ENCODE data around the gene CFAP20DC. TPM values are rescaled to one million over a fixed set of nuclear protein-coding genes. Genes with fewer than 3 reads are reported as not detected.

The CFAP20DC gene
- total and polyA plus RNA-seq, 2 donors (not counting 1 experiment from before 2014, with no cell fraction given) = 1.9 to 3.8 TPM

GRCh38 chr3:58800032-58800431 lies 249.8 kb downstream of the CFAP20DC start:
- Histone ChIP-seq H3K79me2 (ENCODE audit: control insufficient read depth, insufficient read depth, low read length) (no peaks in the 10 kb centered on the region), H3K4me3 (replicated peaks in 1 of 4; ENCODE audit: control extremely low read depth in 1 of 4, insufficient read depth in 1 of 4, low read depth in 3 of 4, low read length in 4 of 4) (no peak overlapping the region), H3K4me2 (ENCODE audit: extremely low read depth, insufficient read depth, low read length) (no peak overlapping the region), H3K9me3 (ENCODE audit: control insufficient read depth, insufficient read depth, low read depth, low read length) (no peaks in the 10 kb centered on the region), H3K27ac (ENCODE audit: insufficient read depth, low read length) (no peak overlapping the region), H3K36me3 (ENCODE audit: control insufficient read depth, insufficient read depth, low read length) (no peaks in the 10 kb centered on the region), H3K27me3 (ENCODE audit: control insufficient read depth, insufficient read depth, low read length) (no peaks in the 10 kb centered on the region), H3K9ac (ENCODE audit: insufficient read depth, low read length) (no peak overlapping the region), H4K20me1 (ENCODE audit: control insufficient read depth, extremely low read depth, insufficient read depth, low read length) (no peaks in the 10 kb centered on the region), H3K4me1 (ENCODE audit: control insufficient read depth, extremely low read depth, insufficient read depth, low read length) (no peaks in the 10 kb centered on the region), H2AFZ (ENCODE audit: low read length) (no peak overlapping the region)
- no peak for TF ChIP-seq EZH2 (IDR thresholded peaks at IDR 0.05; ENCODE audit: low read length, missing control alignments)
- TF ChIP-seq CTCF (conservative IDR thresholded peaks at IDR 0.05 in 1 of 2, IDR thresholded peaks at IDR 0.05 in 1 of 2; ENCODE audit: low read depth in 1 of 2, low read length in 2 of 2) = no peak
- DNase-seq (ENCODE audit: low read depth in 2 of 2) = no peak

GRCh38 chr3:58799271-58799670 lies 250.6 kb downstream of the CFAP20DC start:
- Histone ChIP-seq H3K27me3 (ENCODE audit: control insufficient read depth, insufficient read depth, low read length) (no peaks in the 10 kb centered on the region), H3K9ac (ENCODE audit: insufficient read depth, low read length) (no peak overlapping the region), H3K4me2 (ENCODE audit: extremely low read depth, insufficient read depth, low read length) (no peak overlapping the region), H3K36me3 (ENCODE audit: control insufficient read depth, insufficient read depth, low read length) (no peaks in the 10 kb centered on the region), H3K79me2 (ENCODE audit: control insufficient read depth, insufficient read depth, low read length) (no peaks in the 10 kb centered on the region), H3K4me3 (replicated peaks in 1 of 4; ENCODE audit: control extremely low read depth in 1 of 4, insufficient read depth in 1 of 4, low read depth in 3 of 4, low read length in 4 of 4) (no peak overlapping the region), H2AFZ (ENCODE audit: low read length) (no peak overlapping the region), H4K20me1 (ENCODE audit: control insufficient read depth, extremely low read depth, insufficient read depth, low read length) (no peaks in the 10 kb centered on the region), H3K27ac (ENCODE audit: insufficient read depth, low read length) (no peak overlapping the region), H3K4me1 (ENCODE audit: control insufficient read depth, extremely low read depth, insufficient read depth, low read length) (no peaks in the 10 kb centered on the region), H3K9me3 (ENCODE audit: control insufficient read depth, insufficient read depth, low read depth, low read length) (no peaks in the 10 kb centered on the region)
- TF ChIP-seq EZH2 (IDR thresholded peaks at IDR 0.05; ENCODE audit: low read length, missing control alignments) (no peak), CTCF (conservative IDR thresholded peaks at IDR 0.05 in 1 of 2, IDR thresholded peaks at IDR 0.05 in 1 of 2; ENCODE audit: low read depth in 1 of 2, low read length in 2 of 2) (no peak)
- DNase-seq (ENCODE audit: low read depth in 2 of 2) = no peak

GRCh38 chr3:58798312-58798711 lies 251.5 kb downstream of the CFAP20DC start:
- Histone ChIP-seq H3K9me3 (ENCODE audit: control insufficient read depth, insufficient read depth, low read depth, low read length) (no peaks in the 10 kb centered on the region), H3K27ac (ENCODE audit: insufficient read depth, low read length) (no peak overlapping the region), H3K4me3 (replicated peaks in 1 of 4; ENCODE audit: control extremely low read depth in 1 of 4, insufficient read depth in 1 of 4, low read depth in 3 of 4, low read length in 4 of 4) (no peak overlapping the region), H4K20me1 (ENCODE audit: control insufficient read depth, extremely low read depth, insufficient read depth, low read length) (no peaks in the 10 kb centered on the region), H2AFZ (ENCODE audit: low read length) (no peak overlapping the region), H3K9ac (ENCODE audit: insufficient read depth, low read length) (no peak overlapping the region), H3K36me3 (ENCODE audit: control insufficient read depth, insufficient read depth, low read length) (no peaks in the 10 kb centered on the region), H3K4me2 (ENCODE audit: extremely low read depth, insufficient read depth, low read length) (no peak overlapping the region), H3K4me1 (ENCODE audit: control insufficient read depth, extremely low read depth, insufficient read depth, low read length) (no peaks in the 10 kb centered on the region), H3K79me2 (ENCODE audit: control insufficient read depth, insufficient read depth, low read length) (no peaks in the 10 kb centered on the region), H3K27me3 (ENCODE audit: control insufficient read depth, insufficient read depth, low read length) (no peaks in the 10 kb centered on the region)
- TF ChIP-seq CTCF (conservative IDR thresholded peaks at IDR 0.05 in 1 of 2, IDR thresholded peaks at IDR 0.05 in 1 of 2; ENCODE audit: low read depth in 1 of 2, low read length in 2 of 2) = no peak
- TF ChIP-seq EZH2 (IDR thresholded peaks at IDR 0.05; ENCODE audit: low read length, missing control alignments) = no peak
- DNase-seq (ENCODE audit: low read depth in 2 of 2) = no peak
